Measurements from ENCODE around the gene PLAAT4.
"Not testable (repeated sequence)": the region's sequence is repeated elsewhere in the genome, so short reads cannot be mapped to it uniquely, and the experiment has no call there.

PLAAT4 gene

DNA sequence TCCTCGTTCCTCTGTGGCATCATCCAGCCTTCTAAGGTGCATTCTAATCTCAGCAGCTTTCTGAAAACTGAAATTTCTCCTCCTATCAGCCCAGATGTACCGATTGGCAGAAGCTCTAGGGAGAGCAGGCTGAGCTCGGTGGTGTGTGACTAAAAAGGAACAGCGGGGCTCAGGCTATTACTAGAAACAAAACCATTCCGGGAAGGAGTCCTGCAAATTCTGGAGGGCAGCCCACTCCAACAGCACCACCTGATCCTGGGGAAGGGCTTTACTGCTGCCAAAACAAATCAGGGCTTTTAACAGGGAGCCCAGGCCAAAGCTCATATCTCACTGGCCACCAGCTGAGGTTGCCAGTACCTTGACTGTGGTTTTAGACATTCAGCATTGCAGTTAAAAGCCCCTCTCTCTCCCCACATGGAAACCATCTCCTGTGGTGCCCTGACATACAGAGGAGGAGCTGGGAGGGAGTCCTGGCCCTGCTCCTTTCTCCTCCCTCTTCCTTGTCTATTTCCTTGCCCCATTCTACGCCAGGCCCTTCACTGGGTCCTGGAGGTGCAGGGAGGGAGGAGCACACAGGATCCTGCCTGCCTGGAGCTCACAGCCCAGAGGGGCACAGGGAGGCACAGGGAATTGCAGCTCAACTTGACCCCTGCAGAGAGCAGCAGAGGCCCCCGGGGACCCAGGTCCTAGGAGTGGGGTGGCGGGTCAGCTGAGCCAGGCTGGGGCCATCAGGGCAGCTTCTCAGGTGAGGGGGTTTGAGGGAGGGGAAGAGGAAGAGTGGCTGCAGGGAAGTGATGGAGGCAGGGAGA, 889 bp downstream of the PLAAT4 start:
- Histone ChIP-seq H3K27me3 (ENCODE audit: control insufficient read depth, insufficient read depth, low read length, poor library complexity, severe bottlenecking) (no peaks in the 10 kb centered on the region), H3K27ac (ENCODE audit: insufficient read depth, low read depth, low read length, poor library complexity, severe bottlenecking) (no peak overlapping the region), H3K4me1 (ENCODE audit: control insufficient read depth, insufficient read depth, low read length) (peaks cover 19% of the 10 kb centered on the region), H3K36me3 (ENCODE audit: control insufficient read depth, insufficient read depth, low read length) (no peaks in the 10 kb centered on the region), H3K9me3 (ENCODE audit: control insufficient read depth, low read length) (no peaks in the 10 kb centered on the region), H3K4me3 (ENCODE audit: insufficient read depth, low read depth, low read length) (no peak overlapping the region)
- 73 to 75% methylated on average over 8 of the region's 8 CpGs for WGBS, 2 experiments

DNA sequence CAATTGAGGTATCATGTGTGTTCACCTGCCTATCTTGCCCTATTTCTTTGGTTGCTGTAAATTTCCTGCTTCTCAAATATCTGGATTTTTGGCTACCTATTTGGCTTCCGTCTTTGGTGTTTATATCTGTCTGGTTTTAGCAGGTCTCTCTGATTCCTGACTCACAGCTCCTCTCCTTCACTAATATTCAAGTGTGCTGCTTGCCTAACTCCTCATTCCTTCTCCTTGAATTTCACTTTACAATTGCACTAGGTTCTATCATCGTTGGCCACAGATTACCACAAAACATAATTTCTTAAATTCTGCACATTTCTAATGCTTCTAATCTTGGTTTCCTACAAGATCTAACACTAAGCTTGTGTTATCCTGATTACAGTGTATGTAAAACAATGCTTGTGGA, 5.9 kb downstream of the PLAAT4 start:
- not testable (repeated sequence) for H3K4me3 ChIP-seq (ENCODE audit: insufficient read depth, low read depth, low read length); H3K9me3 ChIP-seq (ENCODE audit: control insufficient read depth, low read length); H3K4me1 ChIP-seq (ENCODE audit: control insufficient read depth, insufficient read depth, low read length); H3K27me3 ChIP-seq (ENCODE audit: control insufficient read depth, insufficient read depth, low read length, poor library complexity, severe bottlenecking); H3K27ac ChIP-seq (ENCODE audit: insufficient read depth, low read depth, low read length, poor library complexity, severe bottlenecking); H3K36me3 ChIP-seq (ENCODE audit: control insufficient read depth, insufficient read depth, low read length)
- 89 to 91% methylated on average over 2 of the region's 2 CpGs for WGBS, 2 experiments

DNA sequence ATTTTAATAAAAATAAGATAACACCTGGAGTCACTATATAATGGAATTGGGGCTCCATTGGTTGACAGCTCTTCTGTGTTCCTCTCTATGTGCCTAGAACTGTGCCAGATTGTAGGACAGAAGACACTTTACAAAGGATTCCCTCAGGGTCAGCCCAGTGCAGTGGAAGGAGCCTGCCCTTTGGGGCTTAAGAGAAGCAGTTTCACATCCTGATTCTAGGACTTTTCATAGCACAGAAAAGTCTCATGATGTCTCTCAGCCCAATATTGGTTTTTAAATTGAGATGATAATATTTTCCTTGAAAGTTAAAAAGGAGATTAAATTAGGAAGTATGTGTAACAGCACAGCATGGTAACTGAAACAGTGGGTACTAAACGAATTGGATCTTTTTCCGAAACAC, 7.1 kb downstream of the PLAAT4 start:
- 94 to 96% methylated on average over 2 of the region's 2 CpGs for WGBS, 2 experiments
- Histone ChIP-seq H3K27me3 (ENCODE audit: control insufficient read depth, insufficient read depth, low read length, poor library complexity, severe bottlenecking) (no peaks in the 10 kb centered on the region), H3K4me1 (ENCODE audit: control insufficient read depth, insufficient read depth, low read length) (no peaks in the 10 kb centered on the region)

DNA sequence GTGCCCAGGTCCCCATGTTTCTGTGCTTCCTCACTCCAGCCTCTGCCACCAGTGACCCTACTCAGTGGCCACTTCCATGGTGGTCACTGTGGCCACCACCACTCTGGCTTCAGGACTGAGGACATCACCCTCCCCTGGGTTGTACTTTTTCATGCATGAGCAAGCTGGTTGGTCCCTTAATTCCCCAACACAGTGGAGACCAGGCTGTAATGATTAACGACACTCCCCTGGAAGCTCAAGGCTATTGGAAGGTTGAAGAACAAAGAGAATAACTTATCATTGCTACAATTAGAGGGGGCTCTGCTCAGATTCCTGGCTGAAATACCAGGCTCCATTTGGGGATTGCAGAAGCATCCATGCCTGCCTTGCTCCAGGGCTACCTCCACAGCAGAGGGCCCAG, 10.5 kb downstream of the PLAAT4 start:
- Histone ChIP-seq H3K4me1 (ENCODE audit: control insufficient read depth, insufficient read depth, low read length) (no peaks in the 10 kb centered on the region), H3K27me3 (ENCODE audit: control insufficient read depth, insufficient read depth, low read length, poor library complexity, severe bottlenecking) (no peaks in the 10 kb centered on the region), H3K27ac (ENCODE audit: insufficient read depth, low read depth, low read length, poor library complexity, severe bottlenecking) (no peak overlapping the region), H3K9me3 (ENCODE audit: control insufficient read depth, low read length) (no peaks in the 10 kb centered on the region), H3K36me3 (ENCODE audit: control insufficient read depth, insufficient read depth, low read length) (no peaks in the 10 kb centered on the region), H3K4me3 (ENCODE audit: insufficient read depth, low read depth, low read length) (no peak overlapping the region)
- 86 to 90% methylated on average over 1 of the region's 1 CpG for WGBS, 2 experiments

More for the DNA sequence above, 7.1 kb downstream of the PLAAT4 start:
- Histone ChIP-seq H3K36me3 (ENCODE audit: control insufficient read depth, insufficient read depth, low read length) (no peaks in the 10 kb centered on the region), H3K9me3 (ENCODE audit: control insufficient read depth, low read length) (no peaks in the 10 kb centered on the region), H3K27ac (ENCODE audit: insufficient read depth, low read depth, low read length, poor library complexity, severe bottlenecking) (no peak overlapping the region), H3K4me3 (ENCODE audit: insufficient read depth, low read depth, low read length) (no peak overlapping the region)

DNA sequence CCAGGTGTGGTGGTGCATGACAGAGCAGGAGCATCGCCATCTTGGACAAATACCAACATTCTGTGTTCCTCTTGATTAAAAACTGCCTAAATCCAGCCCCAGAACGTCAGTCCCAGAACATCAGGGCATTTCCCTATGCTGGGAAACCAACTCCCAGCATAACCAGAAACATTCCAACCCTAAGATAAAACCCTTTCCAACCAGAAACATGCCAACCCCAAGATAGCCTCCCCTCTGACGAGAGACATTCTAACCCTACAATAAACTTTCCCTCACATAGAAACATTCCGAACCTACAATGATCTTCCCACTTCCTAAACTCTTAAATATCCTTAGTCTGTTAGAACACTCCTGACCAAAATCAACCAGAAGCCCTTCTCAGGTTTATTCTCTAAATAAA, 11.6 kb downstream of the PLAAT4 start:
- 91% methylated on average over 4 of the region's 4 CpGs for WGBS, 2 experiments

DNA sequence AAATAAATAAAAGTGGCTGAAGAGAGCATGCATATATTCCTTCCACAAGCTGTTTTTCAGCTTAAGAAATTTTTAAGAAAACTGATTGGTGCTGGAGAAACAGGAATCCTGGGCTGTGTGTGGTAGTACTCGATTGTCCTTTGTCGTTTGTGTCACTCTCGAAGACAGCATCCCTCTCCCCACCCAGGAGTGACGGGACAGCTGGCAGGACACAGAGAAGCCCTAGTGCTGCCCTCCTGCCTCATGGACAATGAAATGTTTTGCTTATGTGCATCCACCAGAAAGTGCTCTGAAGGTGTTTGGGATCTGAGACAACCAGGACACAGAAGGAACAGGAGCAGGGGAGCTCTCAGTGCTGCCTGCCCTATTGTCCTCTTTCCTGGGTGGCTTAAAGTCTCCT, 12.8 kb downstream of the PLAAT4 start:
- Histone ChIP-seq H3K27me3 (ENCODE audit: control insufficient read depth, insufficient read depth, low read length, poor library complexity, severe bottlenecking) (no peaks in the 10 kb centered on the region), H3K36me3 (ENCODE audit: control insufficient read depth, insufficient read depth, low read length) (no peaks in the 10 kb centered on the region), H3K4me1 (ENCODE audit: control insufficient read depth, insufficient read depth, low read length) (no peaks in the 10 kb centered on the region), H3K4me3 (ENCODE audit: insufficient read depth, low read depth, low read length) (no peak overlapping the region), H3K9me3 (ENCODE audit: control insufficient read depth, low read length) (no peaks in the 10 kb centered on the region), H3K27ac (ENCODE audit: insufficient read depth, low read depth, low read length, poor library complexity, severe bottlenecking) (no peak overlapping the region)
- WGBS, 2 experiments, result 94 to 96% methylated on average over 4 of the region's 4 CpGs

More for the DNA sequence above, 11.6 kb downstream of the PLAAT4 start:
- Histone ChIP-seq H3K9me3 (ENCODE audit: control insufficient read depth, low read length) (no peaks in the 10 kb centered on the region), H3K27me3 (ENCODE audit: control insufficient read depth, insufficient read depth, low read length, poor library complexity, severe bottlenecking) (no peaks in the 10 kb centered on the region), H3K36me3 (ENCODE audit: control insufficient read depth, insufficient read depth, low read length) (no peaks in the 10 kb centered on the region), H3K4me1 (ENCODE audit: control insufficient read depth, insufficient read depth, low read length) (no peaks in the 10 kb centered on the region), H3K4me3 (ENCODE audit: insufficient read depth, low read depth, low read length) (no peak overlapping the region), H3K27ac (ENCODE audit: insufficient read depth, low read depth, low read length, poor library complexity, severe bottlenecking) (no peak overlapping the region)

DNA sequence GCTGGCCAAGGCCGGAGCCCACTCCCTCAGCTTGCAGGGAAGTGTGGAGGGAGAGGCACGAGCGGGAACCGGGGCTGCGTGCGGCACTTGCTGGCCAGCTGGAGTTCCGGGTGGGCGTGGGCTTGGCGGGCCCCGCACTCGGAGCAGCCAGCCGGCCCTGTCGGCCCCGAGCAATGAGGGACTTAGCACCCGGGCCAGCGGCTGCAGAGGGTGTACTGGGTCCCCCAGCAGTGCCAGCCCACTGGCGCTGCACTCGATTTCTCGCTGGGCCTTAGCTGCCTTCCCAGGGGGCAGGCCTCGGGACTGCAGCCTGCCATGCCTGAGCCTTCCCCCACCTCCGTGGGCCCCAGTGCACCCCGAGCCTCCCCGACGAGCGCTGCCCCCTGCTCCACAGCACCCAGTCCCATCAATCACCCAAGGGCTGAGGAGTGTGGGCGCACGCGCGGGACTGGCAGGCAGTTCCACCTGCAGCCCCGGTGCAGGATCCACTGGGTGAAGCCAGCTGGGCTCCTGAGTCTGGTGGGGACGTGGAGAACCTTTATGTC, 13.6 kb downstream of the PLAAT4 start:
- 88 to 90% methylated on average over 30 to 31 of the region's 31 CpGs for WGBS, 2 experiments
- H3K27ac ChIP-seq (ENCODE audit: insufficient read depth, low read depth, low read length, poor library complexity, severe bottlenecking); H3K36me3 ChIP-seq (ENCODE audit: control insufficient read depth, insufficient read depth, low read length); H3K4me1 ChIP-seq (ENCODE audit: control insufficient read depth, insufficient read depth, low read length); H3K9me3 ChIP-seq (ENCODE audit: control insufficient read depth, low read length); H3K27me3 ChIP-seq (ENCODE audit: control insufficient read depth, insufficient read depth, low read length, poor library complexity, severe bottlenecking); H3K4me3 ChIP-seq (ENCODE audit: insufficient read depth, low read depth, low read length): not testable (repeated sequence)

DNA sequence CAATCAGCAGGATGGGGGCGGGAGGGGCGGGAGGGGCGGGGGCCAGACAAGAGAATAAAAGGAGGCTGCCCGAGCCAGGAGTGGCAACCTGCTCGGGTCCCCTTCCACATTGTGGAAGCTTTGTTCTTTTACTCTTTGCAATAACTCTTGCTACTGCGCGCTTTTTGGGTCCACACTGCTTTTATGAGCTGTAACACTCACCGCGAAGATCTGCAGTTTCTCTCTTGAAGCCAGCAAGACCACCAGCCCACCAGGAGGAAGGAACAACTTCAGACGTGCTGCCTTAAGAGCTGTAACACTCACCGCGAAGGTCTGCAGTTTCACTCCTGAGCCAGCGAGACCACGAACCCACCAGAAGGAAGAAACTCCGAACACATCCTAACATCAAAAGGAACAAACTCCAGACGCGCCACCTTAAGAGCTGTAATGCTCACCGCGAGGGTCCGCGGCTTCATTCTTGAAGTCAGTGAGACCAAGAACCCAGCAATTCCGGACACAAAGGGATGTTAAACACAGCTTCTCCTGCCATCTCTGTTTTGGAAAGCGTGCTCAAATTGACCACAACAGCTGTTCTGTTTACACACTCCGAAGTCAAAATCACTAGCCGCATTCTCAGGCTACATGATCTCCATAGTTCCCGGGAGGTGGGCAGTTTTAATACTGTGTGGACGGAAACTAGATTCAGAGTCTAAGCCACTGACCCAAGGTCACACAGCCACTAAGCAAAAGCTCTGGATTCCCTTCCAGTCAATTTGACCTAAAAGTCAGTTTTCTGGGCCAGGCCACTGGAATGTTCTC, 14.7 kb downstream of the PLAAT4 start:
- Histone ChIP-seq H3K27ac (ENCODE audit: insufficient read depth, low read depth, low read length, poor library complexity, severe bottlenecking) (no peak overlapping the region), H3K27me3 (ENCODE audit: control insufficient read depth, insufficient read depth, low read length, poor library complexity, severe bottlenecking) (no peaks in the 10 kb centered on the region), H3K4me3 (ENCODE audit: insufficient read depth, low read depth, low read length) (no peak overlapping the region), H3K36me3 (ENCODE audit: control insufficient read depth, insufficient read depth, low read length) (no peaks in the 10 kb centered on the region), H3K4me1 (ENCODE audit: control insufficient read depth, insufficient read depth, low read length) (no peaks in the 10 kb centered on the region), H3K9me3 (ENCODE audit: control insufficient read depth, low read length) (no peaks in the 10 kb centered on the region)
- 95% methylated on average over 27 of the region's 27 CpGs for WGBS, 2 experiments

DNA sequence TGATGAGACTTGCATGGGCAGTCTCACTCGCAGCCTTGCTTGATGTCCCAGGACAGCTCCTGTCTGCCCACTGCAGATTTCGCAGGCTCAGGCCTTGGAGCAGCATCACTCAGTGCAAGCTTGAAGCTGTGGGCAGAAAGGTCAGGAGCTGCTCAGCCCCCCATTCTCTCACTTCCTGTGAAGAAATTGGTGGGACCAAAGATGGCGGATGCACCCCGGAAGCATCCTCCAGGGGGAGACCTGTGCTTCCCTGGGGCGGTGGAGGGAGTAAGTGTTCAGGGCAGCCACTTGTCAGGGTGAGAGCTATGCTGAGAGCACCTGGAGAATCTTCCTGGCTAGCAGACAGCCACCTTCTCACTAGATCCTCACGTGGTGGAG, 15.3 kb downstream of the PLAAT4 start:
- H3K4me3 ChIP-seq (ENCODE audit: insufficient read depth, low read depth, low read length), result no peak overlapping the region
- 94 to 96% methylated on average over 6 of the region's 6 CpGs for WGBS, 2 experiments

DNA sequence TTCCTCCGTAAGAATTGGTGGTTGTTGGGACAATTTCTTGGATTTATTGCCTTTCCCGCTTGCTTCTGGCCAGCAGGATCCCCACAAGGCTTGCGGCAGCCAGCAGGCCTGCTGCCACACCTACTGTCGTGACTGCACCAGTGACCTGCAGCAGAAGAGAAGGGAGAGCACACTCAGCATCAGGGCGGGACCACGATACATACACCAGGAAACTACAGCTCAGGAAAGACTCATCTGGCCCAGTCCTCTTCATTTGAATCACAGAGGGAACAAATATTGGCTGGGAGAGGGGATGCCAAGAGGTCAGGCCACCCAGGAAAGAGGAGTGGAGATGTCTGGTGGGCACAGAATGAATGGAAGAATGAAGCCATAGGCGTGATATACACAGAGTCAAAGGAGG, 16.3 kb downstream of the PLAAT4 start:
- WGBS, 2 experiments, result 88 to 89% methylated on average over 7 of the region's 7 CpGs
- H3K36me3 ChIP-seq (ENCODE audit: control insufficient read depth, insufficient read depth, low read length), result no peaks in the 10 kb centered on the region
- H3K27me3 ChIP-seq (ENCODE audit: control insufficient read depth, insufficient read depth, low read length, poor library complexity, severe bottlenecking), result no peaks in the 10 kb centered on the region
- no peak overlapping the region for H3K27ac ChIP-seq (ENCODE audit: insufficient read depth, low read depth, low read length, poor library complexity, severe bottlenecking)
- H3K9me3 ChIP-seq (ENCODE audit: control insufficient read depth, low read length), result no peaks in the 10 kb centered on the region
- no peak overlapping the region for H3K4me3 ChIP-seq (ENCODE audit: insufficient read depth, low read depth, low read length)
- H3K4me1 ChIP-seq (ENCODE audit: control insufficient read depth, insufficient read depth, low read length), result no peaks in the 10 kb centered on the region

More for the DNA sequence above, 15.3 kb downstream of the PLAAT4 start:
- H3K4me1 ChIP-seq (ENCODE audit: control insufficient read depth, insufficient read depth, low read length), result no peaks in the 10 kb centered on the region
- no peaks in the 10 kb centered on the region for H3K9me3 ChIP-seq (ENCODE audit: control insufficient read depth, low read length)
- H3K27me3 ChIP-seq (ENCODE audit: control insufficient read depth, insufficient read depth, low read length, poor library complexity, severe bottlenecking), result no peaks in the 10 kb centered on the region
- no peak overlapping the region for H3K27ac ChIP-seq (ENCODE audit: insufficient read depth, low read depth, low read length, poor library complexity, severe bottlenecking)
- H3K36me3 ChIP-seq (ENCODE audit: control insufficient read depth, insufficient read depth, low read length), result no peaks in the 10 kb centered on the region

All from ectodermal cell (in vitro differentiated cells).